GM19023 (cell line): Measurements from ENCODE around the gene TFDP1.

Source experiments
- ATAC-seq: cut with Tn5 transposase; IDR thresholded peaks from one replicate; pipeline ENCODE4 v1.9.1; 2021; ENCODE audit warnings: mild to moderate bottlenecking, moderate library complexity; ENCODE audit not compliant: unreplicated experiment

TFDP1 gene, protein sequence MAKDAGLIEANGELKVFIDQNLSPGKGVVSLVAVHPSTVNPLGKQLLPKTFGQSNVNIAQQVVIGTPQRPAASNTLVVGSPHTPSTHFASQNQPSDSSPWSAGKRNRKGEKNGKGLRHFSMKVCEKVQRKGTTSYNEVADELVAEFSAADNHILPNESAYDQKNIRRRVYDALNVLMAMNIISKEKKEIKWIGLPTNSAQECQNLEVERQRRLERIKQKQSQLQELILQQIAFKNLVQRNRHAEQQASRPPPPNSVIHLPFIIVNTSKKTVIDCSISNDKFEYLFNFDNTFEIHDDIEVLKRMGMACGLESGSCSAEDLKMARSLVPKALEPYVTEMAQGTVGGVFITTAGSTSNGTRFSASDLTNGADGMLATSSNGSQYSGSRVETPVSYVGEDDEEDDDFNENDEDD

GRCh38 chr13:113584205-113584869, at the start of gene TFDP1:
TSS of gene TFDP1 (plus strand) at chr13:113584753. CDS start at chr13:113585838, 1,085 bp downstream.
- ATAC-seq: peak; percentile 87

GRCh38 chr13:113535381-113535781, 49.2 kb upstream of the TFDP1 start:
- ATAC-seq: no peak

DNA sequence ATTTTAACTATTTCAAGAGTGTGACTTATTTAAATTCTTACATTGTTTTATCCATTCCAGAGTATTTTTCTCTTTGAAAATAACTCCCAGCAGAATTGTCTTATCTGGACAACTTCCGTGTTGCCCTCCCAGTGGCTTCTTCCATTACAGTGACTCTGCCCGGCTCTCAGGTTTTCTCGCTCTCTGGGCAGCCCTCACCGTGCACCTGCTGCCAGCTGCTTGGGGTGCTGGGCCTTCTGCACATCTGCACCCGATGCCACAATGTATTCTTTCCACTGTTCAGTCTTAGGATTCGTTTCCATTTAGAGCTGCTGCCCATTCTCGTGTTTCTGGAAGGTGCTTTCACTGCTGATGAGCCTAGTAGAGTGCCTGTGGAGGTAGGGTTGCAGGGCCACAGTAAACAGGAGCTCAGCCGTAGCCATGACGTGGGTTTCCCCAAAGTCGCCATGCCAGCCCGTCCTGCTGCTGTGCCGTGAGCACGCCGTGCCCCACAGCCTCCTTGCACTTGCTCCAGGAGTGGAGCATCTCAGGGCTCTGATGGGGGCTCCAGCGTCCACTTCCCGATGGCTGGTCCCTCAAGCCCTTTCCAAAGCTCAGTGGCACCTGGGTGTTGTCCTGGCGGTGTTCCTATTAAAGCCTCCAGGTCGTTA, 48.0 kb upstream of the TFDP1 start:
- ATAC-seq: no peak

GRCh38 chr13:113537205-113537604, 47.3 kb upstream of the TFDP1 start:
- ATAC-seq: no peak

DNA sequence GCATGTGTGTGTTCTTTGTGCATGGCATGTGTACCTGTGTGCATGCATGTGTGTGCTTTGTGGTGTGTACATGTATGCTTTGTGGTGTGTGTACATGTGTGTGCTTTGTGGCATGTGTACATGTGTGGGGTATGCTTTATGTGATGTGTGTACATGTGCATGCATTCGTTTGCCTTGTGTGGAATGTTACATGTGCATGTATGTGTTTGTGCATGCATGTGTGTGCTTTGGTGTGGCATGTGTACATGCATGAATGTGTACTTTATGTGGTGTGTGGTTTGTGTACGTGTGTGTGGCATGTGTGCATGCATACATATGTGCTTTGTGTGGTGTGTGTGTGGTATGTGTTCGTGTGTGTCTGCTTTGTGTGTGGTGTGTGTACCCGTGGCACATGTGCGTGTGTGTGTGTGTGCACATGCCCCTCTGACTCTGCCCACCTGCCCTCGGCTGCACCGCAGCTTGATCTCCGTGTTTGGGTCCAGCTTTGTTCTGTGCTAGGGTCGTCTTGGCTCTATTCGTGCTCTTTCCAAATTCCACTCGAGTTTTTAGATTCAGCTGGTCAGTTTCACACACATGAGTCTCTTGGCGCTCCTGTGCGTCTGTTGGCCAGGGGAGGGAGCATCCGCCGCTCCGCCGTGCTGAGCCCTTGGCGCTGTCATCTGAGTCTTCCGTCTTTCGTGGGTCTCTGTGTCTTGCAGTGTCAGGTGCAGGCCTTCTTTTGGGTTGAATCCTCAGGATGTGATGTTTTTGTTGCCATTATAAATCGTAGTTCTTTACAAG, 46.5 kb upstream of the TFDP1 start:
- ATAC-seq: no peak

DNA sequence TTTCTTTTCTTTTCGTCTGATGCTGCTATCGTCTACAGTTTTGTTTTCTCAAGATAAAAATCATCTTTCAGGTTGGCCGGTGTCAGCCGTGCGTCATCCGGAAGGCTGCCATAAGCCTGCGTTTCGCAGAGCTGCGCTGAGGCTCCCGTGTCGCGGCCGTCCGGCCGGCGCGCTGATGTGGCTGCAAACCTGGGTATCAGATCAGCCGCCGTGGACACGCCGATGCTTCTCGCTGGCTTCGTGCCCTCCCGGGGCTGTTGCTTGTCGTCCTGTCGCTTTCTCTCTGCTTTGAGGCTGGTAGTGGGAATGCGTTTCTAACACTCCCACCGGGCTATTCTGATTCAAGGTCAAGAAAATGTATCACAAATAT, 45.9 kb upstream of the TFDP1 start:
- ATAC-seq: no peak

GRCh38 chr13:113539176-113539575, 45.4 kb upstream of the TFDP1 start:
- ATAC-seq: no peak

- ATAC-seq: no peak
These were observed 44.7 kb upstream of the TFDP1 start for GRCh38 chr13:113539822-113540221.

- ATAC-seq: no peak
These were observed 44.0 kb upstream of the TFDP1 start for GRCh38 chr13:113540523-113540922.

- no peak for ATAC-seq
These were observed 41.7 kb upstream of the TFDP1 start for GRCh38 chr13:113542751-113543424.

DNA sequence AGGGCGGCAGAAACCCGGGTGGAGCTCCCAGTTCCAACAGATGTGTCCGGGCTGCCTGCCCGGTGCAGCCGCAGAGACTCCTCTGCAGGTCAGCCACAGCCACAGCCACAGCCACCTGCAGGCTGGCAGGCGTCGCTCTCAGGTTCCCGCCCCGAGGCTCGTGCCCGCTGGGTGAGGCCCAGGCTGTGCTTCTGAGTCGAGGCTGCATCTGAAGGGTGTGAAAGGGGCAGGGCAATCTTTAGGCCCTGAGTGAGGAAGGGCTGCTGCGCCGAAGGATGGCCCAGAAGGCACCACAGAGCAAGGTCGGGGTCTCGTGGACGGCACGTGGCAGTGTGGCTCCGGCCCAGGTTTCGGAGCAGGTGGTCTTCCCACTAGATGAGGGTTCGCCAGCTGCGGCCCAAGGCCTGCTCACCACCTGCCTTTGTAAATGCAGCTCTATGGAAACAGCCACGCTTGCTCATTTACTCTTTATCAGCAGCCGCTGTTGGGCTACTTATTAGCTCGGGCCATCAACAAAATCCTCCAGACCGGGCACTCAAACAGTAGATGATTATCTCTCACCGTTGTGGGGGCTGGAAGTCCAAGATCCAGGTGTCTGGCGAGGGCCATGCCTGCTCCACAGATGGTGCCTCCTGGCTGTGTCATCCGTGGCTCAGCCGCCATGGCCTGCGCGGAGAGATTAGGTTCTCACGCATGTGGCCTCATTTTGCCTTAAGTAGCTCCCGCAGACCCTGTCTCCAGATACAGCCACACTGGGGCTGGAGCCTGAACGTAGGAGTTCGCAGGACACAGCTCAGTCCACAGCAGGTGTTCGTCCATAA, 40.3 kb upstream of the TFDP1 start:
- ATAC-seq: no peak

DNA sequence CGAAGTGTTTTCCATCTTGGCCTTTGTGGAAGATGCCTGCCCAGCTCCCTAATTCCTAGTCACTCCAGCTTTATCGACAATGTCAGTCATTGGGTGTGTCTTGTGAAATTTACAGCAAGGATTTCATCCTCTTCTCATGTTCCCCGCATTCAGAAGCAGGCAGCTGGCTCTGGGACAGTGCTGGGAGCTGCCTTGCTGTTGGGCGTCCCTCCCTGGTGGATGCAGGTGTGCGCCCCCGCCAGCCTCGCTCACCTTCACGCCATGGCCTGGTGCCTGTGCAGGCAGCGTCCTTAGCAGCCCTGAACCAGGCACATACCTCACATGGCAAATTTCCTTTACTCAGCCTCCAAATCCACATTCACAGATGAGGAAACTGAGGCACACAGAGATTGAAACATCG, 39.7 kb upstream of the TFDP1 start:
- no peak for ATAC-seq

DNA sequence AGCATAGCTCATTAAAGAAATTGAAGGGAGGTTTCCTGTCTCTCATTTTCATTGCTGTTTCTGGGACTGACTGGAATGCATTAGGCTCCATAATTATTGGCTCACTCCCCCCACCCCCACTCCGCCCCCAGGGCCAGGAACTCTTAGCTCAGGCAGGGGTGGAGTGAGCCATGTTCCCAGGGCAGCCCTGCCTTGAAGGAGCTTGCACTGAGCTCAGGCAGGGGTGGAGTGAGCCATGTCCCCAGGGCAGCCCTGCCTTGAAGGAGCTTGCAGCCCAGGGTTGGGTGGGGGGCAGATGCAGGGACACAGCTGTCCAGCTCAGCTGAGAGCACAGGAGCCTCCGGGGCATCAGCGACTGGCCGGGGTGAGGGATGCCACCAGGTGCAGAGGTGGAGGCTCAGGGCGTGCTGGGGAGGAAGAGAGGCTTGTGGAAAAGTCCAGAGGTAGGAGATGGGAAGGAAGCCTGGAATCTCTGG, 39.1 kb upstream of the TFDP1 start:
- no peak for ATAC-seq

GRCh38 chr13:113545931-113546516, 38.5 kb upstream of the TFDP1 start:
- no peak for ATAC-seq

DNA sequence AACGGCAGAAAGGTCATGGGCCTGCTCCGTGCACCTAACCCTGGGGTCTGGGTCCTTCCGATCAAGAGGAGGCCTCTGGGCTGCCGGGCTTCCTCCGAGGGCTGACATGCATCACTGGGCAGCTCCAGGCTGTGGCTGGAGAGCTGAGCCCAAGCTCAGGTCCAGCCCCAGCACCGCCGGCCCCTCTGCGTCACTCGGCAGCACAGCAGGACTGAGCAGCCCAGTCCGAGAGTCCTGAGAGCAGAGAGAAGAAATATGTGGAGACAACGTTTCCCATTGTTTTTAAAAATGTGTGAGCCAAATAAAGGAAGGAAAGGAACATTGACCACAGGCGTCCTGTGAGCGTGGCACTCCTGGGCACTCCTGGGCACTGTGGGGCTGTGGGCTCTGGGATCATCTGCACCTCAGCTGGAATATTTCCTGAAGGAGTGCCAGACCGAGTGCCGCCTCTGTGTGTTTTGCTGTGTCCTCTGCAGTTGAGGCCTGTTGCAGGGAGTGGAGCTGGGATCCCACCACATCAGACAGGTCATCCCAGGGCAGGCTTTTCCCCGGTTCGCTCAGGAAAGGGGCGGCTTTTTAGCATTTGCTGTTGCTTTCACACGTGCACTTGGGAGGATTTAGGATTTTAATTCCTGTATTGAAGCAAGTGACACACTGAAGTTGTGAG, 37.8 kb upstream of the TFDP1 start:
- ATAC-seq: no peak

DNA sequence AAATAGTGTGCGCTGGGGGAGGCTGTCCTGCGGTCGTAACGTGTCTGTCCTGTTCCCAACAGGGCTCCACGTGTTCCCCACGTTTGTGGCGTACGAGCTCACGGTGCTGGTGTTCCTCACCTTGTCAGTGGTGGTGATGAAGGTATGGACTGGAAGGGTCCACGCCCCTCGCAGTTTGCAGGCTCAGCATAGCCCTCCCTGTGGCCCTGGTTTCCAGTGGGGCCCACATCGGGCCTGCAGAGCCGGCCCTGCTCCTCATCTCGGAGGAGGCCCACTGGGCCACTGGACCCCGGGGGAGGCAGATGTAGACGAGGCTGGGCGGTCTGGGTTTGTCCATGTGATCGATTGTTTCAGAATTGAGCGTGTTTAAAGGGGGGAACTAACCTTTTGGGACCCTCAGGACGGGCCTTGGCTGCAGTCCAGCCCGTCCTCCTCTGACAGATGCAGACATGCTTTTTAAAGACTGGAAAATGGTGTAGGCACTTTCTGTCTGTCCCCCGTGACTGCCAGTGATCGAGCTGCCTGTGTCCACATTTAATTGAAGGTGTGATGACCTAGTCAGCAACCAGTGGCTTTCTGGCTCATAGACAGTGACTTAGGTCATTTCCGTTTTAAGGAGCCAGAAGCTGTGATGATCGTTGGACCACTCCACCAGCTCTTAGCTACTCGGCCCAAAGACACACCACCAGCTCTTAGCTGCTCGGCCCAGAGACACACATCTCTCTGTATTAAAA, 37.1 kb upstream of the TFDP1 start:
- ATAC-seq: no peak

DNA sequence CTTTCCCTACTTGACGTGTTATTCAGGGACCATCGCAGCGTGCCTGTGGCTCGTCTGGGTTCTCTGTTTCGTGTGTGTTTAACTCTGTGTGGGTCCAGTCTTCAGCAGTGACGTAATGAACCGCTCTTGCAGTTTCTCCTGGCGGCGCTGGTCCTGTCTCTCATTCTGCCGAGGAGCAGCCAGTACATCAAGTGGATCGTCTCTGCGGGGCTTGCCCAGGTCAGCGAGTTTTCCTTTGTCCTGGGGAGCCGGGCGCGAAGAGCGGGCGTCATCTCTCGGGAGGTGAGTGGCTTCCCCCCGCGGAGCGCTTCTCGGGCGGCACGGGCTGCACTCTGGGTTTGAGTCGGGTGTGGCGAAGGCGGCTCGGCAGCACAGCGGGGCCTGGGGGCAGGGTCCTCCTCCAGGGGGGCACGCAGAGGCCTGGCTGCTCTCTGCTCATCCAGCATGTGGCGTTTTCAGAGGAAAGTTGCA, 36.3 kb upstream of the TFDP1 start:
- no peak for ATAC-seq
